Measurements from ENCODE around the gene PARP4. TPM values are rescaled to one million over a fixed set of nuclear protein-coding genes. Genes with fewer than 3 reads are reported as not detected.
A peak's percentile ranks its signal among the peaks of the same experiment; 100 is the strongest.
"Not testable (repeated sequence)": the region's sequence is repeated elsewhere in the genome, so short reads cannot be mapped to it uniquely, and the experiment has no call there.

The PARP4 gene
- 19.6 and 21.4 TPM in 2 replicates for total RNA-seq (2014; rRNA removed; shearing (Covaris generic); ENCODE audit: low replicate concordance)

GRCh38 chr13:24512197-24512907 lies at the start of gene PARP4:
Gene PARP4, minus strand, starts transcription at chr13:24512778. Its CDS starts 9,002 bp downstream, at chr13:24503776.
- in situ Hi-C loops (cut with HindIII; ENCODE audit: low pct_unique_long_range_greater_than_20kb, low sequenced_read_pairs), result no loop called here
- DNase-seq (ENCODE audit: low read depth), result peak; percentile 84

- DNase-seq (ENCODE audit: low read depth); in situ Hi-C loops (cut with HindIII; ENCODE audit: low pct_unique_long_range_greater_than_20kb, low sequenced_read_pairs): not testable (repeated sequence)
These were observed 48.1 kb upstream of the PARP4 start for GRCh38 chr13:24560579-24561187.

GRCh38 chr13:24559431-24560218 lies 47.0 kb upstream of the PARP4 start:
- in situ Hi-C loops (cut with HindIII; ENCODE audit: low pct_unique_long_range_greater_than_20kb, low sequenced_read_pairs); DNase-seq (ENCODE audit: low read depth): not testable (repeated sequence)

GRCh38 chr13:24557081-24557480 lies 44.5 kb upstream of the PARP4 start:
- no peak for DNase-seq (ENCODE audit: low read depth)
- in situ Hi-C loops (cut with HindIII; ENCODE audit: low pct_unique_long_range_greater_than_20kb, low sequenced_read_pairs), result no loop called here

- in situ Hi-C loops (cut with HindIII; ENCODE audit: low pct_unique_long_range_greater_than_20kb, low sequenced_read_pairs); DNase-seq (ENCODE audit: low read depth): not testable (repeated sequence)
These were observed 41.3 kb upstream of the PARP4 start for GRCh38 chr13:24553892-24554291.

- in situ Hi-C loops (cut with HindIII; ENCODE audit: low pct_unique_long_range_greater_than_20kb, low sequenced_read_pairs); DNase-seq (ENCODE audit: low read depth): not testable (repeated sequence)
These were observed 29.1 kb upstream of the PARP4 start for GRCh38 chr13:24541476-24542352.

- no peak for DNase-seq (ENCODE audit: low read depth)
- in situ Hi-C loops (cut with HindIII; ENCODE audit: low pct_unique_long_range_greater_than_20kb, low sequenced_read_pairs), result no loop called here
These were observed 28.5 kb upstream of the PARP4 start for GRCh38 chr13:24541127-24541475.

GRCh38 chr13:24540236-24541126 lies 27.9 kb upstream of the PARP4 start:
- in situ Hi-C loops (cut with HindIII; ENCODE audit: low pct_unique_long_range_greater_than_20kb, low sequenced_read_pairs), result no loop called here
- no peak for DNase-seq (ENCODE audit: low read depth)

- DNase-seq (ENCODE audit: low read depth), result no peak
- in situ Hi-C loops (cut with HindIII; ENCODE audit: low pct_unique_long_range_greater_than_20kb, low sequenced_read_pairs), result no loop called here
These were observed 27.1 kb upstream of the PARP4 start for GRCh38 chr13:24539500-24540165.

GRCh38 chr13:24529478-24529877 lies 16.9 kb upstream of the PARP4 start:
- in situ Hi-C loops (cut with HindIII; ENCODE audit: low pct_unique_long_range_greater_than_20kb, low sequenced_read_pairs), result no loop called here

GRCh38 chr13:24528816-24529398 lies 16.3 kb upstream of the PARP4 start:
- no peak for DNase-seq (ENCODE audit: low read depth)
- in situ Hi-C loops (cut with HindIII; ENCODE audit: low pct_unique_long_range_greater_than_20kb, low sequenced_read_pairs), result no loop called here

More at GRCh38 chr13:24529478-24529877, 16.9 kb upstream of the PARP4 start:
- no peak for DNase-seq (ENCODE audit: low read depth)

- in situ Hi-C loops (cut with HindIII; ENCODE audit: low pct_unique_long_range_greater_than_20kb, low sequenced_read_pairs), result no loop called here
These were observed 14.7 kb upstream of the PARP4 start for GRCh38 chr13:24527266-24527775.

GRCh38 chr13:24520733-24521132 lies 8.2 kb upstream of the PARP4 start:
- DNase-seq (ENCODE audit: low read depth), result no peak
- in situ Hi-C loops (cut with HindIII; ENCODE audit: low pct_unique_long_range_greater_than_20kb, low sequenced_read_pairs), result no loop called here

More at GRCh38 chr13:24527266-24527775, 14.7 kb upstream of the PARP4 start:
- DNase-seq (ENCODE audit: low read depth), result no peak

- in situ Hi-C loops (cut with HindIII; ENCODE audit: low pct_unique_long_range_greater_than_20kb, low sequenced_read_pairs), result no loop called here
These were observed 4.3 kb upstream of the PARP4 start for GRCh38 chr13:24516919-24517318.

GRCh38 chr13:24512908-24513213 lies 283 bp upstream of the PARP4 start:
- in situ Hi-C loops (cut with HindIII; ENCODE audit: low pct_unique_long_range_greater_than_20kb, low sequenced_read_pairs), result no loop called here
- no peak for DNase-seq (ENCODE audit: low read depth)

More at GRCh38 chr13:24516919-24517318, 4.3 kb upstream of the PARP4 start:
- no peak for DNase-seq (ENCODE audit: low read depth)

GRCh38 chr13:24511816-24512196 lies 772 bp downstream of the PARP4 start:
- DNase-seq (ENCODE audit: low read depth), result no peak
- in situ Hi-C loops (cut with HindIII; ENCODE audit: low pct_unique_long_range_greater_than_20kb, low sequenced_read_pairs), result no loop called here

All from Caki2 (cell line).